Measurements from ENCODE around the gene FRRS1L.
A peak's percentile ranks its signal among the peaks of the same experiment; 100 is the strongest.

Gene FRRS1L, protein sequence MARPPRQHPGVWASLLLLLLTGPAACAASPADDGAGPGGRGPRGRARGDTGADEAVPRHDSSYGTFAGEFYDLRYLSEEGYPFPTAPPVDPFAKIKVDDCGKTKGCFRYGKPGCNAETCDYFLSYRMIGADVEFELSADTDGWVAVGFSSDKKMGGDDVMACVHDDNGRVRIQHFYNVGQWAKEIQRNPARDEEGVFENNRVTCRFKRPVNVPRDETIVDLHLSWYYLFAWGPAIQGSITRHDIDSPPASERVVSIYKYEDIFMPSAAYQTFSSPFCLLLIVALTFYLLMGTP

GRCh38 chr9:109166771-109167601 lies at the start of gene FRRS1L:
TSS of gene FRRS1L (minus strand) at chr9:109167249. CDS start at chr9:109167138, 111 bp downstream.
- DNase-seq, result no peak

DNA sequence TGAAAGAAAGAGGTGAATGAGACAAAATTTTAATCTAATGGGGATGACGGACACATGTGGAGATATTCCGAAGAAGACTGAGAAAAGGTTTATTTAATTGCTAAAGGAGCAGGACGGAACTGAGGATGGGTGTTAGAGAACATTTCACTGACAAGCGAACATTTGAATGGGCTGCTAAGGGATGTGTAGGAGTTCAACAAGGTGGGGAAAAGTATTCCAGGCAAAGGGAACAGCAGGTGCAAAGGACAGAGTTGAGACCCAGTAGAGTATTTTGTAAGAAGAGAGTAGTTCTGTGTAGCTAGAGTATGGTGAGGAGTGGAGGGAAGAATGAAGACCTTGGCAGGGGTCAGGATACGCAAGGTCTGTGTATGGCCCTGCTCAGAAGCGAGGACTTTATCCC lies 47.4 kb upstream of the FRRS1L start:
- DNase-seq, result no peak

GRCh38 chr9:109213285-109214121 lies 46.5 kb upstream of the FRRS1L start:
- no peak for DNase-seq

- no peak for DNase-seq
These were observed 45.7 kb upstream of the FRRS1L start for GRCh38 chr9:109212768-109213167.

DNA sequence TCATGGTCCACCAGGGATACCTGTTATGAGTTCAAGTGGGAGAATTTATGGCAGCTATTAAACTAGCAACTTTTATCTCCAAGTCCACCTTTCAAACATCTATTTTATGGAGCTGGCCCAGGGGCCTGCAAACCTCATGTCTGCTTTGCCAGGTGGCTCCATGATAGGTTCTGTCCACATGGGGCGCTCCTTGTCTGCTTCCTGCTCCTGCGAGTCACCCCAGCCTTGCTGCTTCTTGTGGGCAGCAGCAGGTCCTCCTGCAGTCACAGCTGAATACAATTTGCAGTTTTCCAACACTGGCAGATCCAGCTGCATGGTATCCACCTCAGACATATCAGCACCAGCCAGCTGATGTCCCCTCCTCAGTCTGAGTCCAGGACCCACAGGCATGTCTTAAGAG lies 39.6 kb upstream of the FRRS1L start:
- peak; percentile 4 for DNase-seq

GRCh38 chr9:109205526-109205925 lies 38.5 kb upstream of the FRRS1L start:
- no peak for DNase-seq

DNA sequence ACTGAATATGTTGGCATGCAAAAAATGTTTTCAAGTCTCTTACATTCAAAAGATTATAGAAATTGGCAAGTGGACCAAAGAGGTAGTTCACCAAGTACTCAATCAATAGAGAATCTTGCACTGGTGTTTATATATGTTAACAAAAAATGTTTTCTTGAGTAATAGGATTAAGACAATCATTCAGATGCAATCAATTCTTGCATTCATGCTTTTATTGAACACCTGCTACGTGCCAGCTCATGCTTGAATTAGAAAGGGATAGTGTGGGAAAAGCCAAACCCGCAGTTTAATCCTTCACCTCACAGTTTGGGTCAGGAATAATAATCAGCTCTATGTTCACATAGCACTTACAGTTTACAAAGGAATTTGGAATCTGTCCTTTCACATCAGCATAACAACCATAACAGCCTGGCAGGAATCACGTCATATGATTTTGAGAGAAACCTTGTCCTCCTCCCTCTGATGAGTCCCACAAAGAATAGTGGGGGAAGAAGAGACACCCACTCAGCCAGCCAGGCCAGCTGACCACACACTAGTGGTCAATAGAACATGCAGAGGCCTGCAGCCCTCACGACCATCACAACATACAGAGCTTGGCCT lies 36.8 kb upstream of the FRRS1L start:
- DNase-seq, result no peak

DNA sequence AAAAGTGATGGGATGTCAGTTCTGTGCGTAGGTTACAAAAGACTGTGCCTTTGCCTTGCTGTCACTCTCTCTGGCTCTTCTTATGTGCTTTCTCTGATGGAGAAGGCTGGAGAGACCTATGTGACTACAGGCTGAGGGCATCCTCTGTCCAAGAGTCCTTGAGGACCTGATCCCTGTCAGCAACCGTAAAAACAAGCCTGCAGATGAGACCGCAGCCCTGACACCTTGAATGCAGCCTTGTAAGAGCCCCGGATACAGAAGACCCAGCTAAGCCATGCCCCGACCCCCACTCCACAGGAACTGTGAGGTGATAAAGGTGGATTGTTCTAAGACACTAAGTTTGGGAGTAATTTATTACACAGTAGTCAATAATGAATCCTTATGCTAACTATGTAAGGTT lies 32.6 kb upstream of the FRRS1L start:
- DNase-seq, result no peak

DNA sequence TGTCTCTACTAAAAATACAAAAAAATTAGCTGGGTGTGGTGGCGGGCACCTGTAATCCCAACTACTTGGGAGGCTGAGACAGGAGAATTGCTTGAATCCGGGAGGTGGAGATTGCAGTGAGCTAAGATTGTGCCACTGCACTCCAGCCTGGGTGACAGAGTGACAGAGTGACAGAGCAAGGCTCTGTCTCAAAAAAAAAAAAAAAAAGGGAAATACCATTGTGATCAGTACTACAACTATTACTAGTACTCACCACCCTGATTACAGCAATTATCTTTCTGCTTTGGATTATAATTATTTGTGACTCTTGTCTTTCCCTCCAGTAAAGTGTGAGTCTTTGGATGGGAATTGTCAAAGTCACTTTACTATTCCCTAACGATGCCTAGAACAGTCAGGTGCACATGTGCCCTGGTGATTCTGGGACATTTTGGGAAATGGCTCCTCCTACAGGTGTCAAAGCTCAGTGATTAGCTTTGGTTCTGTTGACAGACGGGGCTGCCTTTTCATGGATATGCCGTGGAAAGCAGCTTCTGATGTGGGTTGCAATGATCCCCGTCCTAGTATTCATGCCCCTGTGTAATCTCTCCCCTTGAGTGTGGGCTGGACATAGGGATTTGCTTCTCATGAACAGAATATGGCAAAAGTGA lies 31.8 kb upstream of the FRRS1L start:
- DNase-seq, result peak; percentile 30

DNA sequence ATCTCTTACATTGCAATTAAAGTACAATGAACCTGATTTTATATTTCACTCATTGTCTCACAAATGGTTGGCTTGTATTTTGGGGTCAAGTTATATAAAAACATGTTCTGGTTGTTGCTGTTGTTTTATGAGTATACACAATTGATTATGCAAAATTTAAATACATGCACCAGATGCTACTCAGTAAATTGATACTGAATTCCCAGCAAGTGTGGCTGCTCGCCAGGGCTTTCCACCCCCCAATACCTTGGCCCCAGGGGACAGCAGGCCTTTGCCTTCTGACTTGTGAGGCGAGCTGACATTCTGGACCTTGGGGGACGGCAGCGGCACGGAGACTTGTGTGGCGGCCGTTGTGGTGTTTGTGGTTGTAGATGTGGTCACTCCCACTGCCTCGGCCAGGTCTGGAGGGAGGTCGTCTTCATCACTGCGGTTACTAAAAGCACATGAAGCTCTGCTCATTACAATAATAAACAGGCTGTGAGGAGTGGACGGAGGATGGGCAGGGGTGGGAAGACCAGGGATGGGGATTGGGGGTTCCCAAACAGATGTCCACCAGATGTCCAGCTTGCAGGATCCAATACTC lies 27.0 kb upstream of the FRRS1L start:
- DNase-seq, result peak; percentile 55

GRCh38 chr9:109192732-109193361 lies 25.8 kb upstream of the FRRS1L start:
- peak; percentile 23 for DNase-seq

GRCh38 chr9:109191746-109192145 lies 24.7 kb upstream of the FRRS1L start:
- no peak for DNase-seq

- DNase-seq, result no peak
These were observed 23.1 kb upstream of the FRRS1L start for GRCh38 chr9:109190151-109190550.

DNA sequence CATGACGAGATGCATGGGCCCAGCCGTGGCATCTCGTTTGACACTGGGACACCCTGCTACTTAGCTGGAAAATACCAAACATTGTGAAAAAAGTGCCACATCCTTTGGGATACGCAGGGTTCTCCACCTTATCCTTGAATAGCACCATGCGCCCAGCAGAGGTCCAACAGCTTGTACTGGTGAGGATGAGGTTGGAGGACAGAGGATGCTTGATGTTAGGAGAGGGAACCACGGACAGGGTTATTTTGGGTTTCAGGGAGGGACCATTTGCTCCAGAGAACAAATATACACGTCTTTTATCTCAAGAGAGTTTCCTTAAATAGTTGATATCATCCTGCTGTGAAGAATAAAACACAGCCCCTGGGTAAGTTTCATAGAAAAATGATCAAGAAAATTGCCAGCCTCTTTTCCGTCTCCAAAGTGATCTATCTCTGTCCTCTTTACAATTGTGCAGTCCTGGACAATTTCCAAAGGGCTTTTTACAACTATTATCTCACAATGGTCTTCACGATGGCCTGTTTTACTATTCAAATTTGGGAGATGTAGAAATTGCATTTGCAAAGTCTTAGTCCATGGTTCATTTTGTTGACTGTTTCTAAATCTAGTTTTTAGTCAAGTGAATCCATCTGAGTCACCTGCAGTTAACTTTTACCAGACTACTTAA lies 19.9 kb upstream of the FRRS1L start:
- no peak for DNase-seq

DNA sequence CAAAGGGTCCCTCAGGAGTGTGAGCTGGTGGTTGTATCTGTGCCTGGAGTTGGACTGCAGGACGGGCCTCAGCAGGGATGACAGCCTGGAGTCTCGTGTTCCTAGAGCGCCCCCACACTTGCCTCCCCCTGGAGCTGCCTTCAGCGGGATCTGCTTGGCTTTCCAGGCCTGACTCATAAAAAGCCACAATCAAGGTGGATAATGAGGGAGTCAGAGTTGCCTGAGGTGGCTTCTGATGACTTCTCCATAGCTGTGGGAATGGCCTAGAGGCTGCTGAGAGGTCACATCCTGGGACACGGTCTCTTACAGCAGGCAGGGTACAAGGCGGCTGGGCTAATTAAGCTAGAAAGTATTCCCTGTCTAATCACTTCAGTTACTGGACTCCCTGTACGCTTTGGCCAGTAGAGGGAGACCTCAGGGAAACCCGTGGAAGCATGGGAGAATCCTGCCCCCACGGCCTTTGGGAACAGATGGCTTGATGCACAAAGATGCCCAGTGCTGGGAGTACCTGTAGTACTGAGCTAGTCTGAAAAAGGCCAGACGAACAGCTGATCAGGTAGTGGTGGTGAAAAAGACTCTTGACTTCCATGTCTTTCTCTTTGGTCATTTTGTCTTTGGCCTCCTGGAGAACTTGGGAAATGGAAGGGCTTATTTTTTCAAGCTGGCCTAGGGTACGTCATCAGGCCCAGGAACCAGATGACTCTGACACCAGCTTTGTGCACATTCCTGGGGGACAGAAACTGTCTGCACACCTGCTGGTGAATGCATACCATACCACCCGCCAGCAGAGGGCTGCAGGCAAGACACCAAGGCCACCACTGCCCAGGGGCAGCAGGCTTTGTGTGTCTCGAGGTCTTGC lies 16.1 kb upstream of the FRRS1L start:
- DNase-seq, result peak; percentile 52

- no peak for DNase-seq
These were observed 15.5 kb upstream of the FRRS1L start for GRCh38 chr9:109182550-109182939.

- DNase-seq, result no peak
These were observed 14.2 kb upstream of the FRRS1L start for GRCh38 chr9:109181284-109181683.

DNA sequence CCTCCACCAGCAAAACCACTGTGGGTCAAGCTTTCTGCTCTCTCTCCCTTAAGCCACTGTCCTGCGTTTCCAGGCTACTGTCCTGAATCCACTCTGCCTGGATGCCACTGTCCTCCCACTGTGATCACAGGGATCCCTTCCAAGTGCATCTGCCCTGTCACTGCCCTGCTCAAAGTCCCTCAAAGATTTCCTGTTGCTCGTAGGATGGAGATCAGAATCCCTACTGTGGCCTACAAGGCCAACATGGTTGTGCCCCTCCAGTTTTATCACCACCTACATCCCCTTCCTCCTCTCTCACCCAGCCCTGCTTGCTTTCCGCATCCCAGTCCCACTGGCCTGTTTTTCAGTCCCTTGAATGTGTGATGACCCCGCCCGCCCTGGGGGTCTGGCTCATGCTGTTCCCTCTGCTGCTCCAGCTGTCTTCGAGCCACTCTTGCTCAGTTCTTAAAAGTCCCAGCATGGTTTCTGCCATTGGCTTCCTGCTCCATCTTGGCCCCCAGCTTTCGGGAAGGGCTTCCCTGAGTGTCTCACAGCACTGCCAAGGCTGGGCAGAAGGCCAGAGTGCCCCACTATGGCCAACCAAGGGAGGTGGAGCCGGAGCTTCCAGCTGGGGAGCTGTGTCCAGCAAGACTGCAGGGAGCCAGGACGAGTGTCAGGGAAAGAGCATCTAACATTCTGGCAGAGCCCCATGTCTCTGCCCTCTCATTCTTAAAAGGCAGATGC lies 12.9 kb upstream of the FRRS1L start:
- DNase-seq, result no peak

- DNase-seq, result no peak
These were observed 9.9 kb upstream of the FRRS1L start for GRCh38 chr9:109176963-109177362.

Measured in OCI-M1 (cell line).